ENCODE data around the gene BCL2.

BCL2 gene

DNA sequence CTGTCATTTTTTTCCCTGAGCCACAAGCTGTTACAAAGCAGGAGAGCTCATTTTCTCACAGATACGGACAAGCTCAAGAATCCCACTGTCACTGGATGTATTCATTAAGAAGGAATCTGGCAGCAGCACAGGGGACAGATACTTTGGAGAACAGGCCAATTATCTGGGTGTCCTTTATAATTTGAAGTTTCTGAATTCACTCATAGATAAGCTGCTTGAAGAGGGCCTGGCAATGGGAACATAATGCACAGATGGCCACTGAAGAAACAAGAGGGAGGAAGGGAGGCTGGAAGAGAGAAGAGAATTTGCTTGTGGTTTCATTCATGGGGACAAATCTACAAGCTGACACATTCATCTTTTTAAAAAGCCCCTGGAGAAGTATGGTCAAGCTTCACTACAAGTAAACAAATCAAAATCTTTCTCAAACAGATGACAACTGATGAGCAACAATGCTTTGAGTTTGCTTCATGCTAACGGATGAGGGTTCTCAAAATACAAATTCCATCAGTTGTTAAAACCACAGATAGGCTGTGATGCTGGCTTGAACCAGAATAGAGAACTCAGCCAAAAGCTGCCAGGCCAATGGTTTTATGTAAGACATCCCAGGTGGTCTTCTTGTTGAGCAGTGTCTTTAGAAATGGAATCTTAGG lies 11.9 kb downstream of the BCL2 start:
- DNase-seq, result peak; percentile 47

DNA sequence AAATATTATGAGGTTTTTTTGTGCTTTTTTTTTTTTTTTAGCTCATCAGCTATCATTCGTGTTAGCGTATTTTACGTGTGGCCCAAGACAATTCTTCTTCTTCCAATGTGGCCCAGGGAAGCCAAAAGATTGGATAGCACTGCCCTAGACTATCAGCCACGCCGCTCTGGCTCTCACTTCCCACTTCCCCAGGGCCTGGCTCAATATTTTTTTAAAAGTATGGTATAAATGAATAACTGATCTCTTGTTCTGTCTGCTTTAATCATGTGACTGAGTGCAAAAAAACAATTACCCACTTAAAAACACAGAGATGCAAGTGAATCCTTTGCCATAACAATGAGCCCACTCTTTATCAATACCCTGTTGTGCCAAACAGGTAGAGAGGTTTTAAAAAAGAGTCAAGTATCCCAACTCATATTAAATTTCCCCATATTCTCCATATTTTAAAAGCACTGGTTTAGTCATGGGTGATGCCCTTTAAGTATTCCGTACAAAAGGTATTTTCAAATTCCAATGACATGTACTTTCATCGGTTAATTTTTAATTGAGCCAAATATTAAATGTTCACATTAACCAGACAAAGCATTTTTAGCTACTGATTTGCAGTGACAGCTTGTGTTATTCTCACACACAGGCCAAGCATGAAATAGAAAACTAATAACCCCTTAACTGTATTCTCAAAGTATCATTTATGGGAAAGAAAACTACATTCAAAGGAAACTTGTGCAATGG lies 12.6 kb downstream of the BCL2 start:
- no peak for DNase-seq

DNA sequence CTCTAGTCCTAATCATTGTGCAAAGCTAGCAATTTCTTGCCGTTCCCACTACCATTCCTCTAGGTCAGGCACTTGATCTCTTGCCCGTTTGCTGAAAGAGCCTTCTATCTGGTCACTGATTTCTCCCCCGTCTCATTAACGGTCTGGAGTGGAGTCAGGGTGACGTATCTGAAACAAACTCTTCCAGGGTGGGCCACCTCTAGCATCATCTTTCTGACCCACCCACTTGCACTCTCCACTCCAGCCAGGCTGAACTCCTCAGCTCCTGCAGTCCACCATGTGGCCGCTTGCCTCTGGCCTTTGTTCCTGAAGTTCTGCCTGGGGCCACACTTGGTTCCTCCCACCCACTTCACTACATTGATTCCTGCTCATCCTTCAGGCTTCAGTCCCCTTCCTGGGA lies 13.3 kb downstream of the BCL2 start:
- no peak for DNase-seq

DNA sequence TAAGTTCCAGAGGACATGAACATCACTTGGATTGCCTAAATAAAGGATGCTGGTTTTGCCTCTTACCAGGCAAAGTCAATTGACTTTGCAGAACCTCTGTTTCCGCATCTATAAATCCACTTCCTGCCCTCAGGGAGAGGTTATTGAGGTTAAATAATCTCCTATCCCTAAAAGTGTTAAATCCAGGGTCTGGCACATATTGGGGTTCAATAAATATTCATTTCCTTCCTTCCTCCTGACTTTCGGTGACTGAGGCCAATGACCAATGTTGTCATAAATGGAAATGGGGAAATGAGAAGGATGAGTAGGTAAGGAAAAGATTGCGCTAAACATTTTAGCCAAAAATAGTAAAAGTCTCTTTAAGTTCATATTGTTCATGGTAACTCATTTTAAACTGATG lies 16.0 kb downstream of the BCL2 start:
- DNase-seq, result no peak

DNA sequence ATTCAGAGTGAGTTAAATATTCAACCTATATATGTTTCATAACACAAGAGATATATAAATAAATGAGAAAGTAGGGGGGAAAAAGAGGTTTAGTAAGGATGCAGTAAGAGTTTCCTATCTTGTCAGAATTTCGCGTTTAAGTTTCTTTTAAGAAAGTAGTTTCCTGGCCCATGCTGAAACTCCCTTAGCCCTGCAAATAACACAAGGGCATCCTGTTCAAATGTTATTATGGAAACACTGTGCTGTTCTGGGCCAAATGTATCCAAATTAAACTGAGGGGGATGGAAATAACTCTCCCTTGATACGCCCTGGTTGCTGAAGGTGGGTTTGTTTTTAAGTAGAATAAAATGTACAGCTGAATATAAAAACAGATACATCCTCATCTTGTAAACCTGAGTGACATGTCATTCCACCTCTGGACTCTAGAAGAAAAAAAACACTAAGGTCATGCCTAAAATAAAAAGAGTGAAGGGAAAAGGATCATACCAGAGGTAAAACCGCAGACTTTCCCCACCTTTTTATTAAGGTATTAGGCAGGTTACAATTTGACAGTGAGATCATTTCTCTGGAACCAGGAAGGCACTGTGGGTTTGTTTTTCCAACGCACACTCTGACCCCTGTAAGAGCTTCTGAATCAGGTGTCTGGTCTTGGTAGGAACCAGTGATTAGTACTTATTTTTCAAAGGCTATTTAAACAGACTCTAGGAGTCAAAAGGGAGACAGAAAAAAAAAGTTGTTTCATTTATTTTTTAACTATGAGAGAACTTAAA lies 16.7 kb downstream of the BCL2 start:
- no peak for DNase-seq

DNA sequence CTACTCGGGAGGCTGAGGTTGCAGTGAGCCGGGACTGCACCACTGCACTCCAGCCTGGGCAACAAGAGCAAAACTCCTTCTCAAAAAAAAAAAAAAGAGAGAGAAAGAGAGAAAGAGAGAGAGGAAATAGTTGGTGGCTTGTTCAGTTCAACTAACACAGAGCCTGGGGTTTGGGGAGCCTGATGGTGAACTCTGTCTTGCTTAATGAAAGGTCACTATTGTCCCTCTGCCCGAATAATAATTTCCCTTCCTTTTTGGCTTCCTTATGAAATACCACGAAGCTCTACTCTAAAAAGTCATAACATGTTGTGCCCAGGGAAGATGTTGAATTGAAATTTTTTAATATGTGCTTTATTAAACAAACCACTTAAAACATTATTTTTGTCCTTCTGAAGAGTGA lies 17.3 kb downstream of the BCL2 start:
- DNase-seq, result no peak

DNA sequence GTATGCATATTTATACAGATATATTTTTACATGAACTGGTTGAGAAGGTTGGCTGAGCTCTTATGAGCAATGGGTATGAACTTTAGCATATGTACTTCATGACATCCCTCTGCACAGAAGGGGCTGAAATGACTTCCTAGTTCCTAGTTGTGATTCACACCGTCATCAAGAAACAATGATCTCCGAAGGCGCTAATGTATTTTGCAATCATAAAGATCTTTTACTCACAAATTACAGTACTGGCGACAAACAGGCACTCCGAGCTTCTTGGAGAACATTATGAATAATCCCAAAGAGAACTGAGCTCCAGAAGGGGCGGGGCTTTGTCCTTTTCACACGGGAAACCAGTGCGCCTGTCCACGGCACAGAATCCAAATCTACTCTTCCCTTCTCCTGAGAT lies 18.1 kb downstream of the BCL2 start:
- DNase-seq, result peak; percentile 38

DNA sequence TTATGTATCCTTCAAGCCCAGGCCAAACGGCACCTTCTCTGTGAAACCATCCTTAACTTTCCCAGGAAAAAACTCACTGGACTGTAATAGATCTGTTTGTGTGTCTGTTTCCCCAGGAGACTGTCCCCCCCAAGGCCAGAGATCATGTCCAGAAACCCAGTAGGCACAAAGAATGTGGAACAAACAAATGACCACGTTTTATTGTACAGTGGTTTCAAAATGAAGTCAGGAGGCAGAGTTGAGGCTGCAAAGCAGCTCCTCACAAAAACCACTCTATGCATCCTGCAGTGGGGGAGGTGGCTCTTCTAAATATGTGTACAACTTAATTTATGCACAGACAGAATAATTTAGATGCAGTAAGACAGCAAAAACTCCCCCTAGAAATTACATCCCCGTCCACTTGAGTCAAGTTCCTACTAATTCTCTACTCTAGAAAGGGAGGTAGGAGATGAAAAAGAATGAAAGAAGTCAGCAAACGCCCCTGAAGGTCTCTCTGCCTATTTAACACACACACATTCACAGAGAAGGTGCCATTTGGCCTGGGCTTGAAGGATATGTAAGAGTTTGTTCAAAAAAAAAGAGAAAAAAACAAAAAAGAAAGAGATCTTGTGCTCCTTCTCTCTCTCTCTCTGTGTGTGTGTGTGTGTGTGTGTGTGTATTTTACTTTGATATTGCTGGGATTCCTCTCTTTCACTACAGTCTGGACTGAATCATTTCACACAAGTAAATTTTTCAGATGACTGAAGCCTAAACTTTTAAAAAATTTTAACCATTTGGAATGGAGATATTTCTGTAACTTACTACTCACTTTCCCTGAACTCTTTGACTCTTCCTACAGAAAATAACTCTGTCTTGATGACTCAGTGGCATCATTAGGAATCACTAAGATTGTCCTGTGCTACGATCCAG lies 19.5 kb downstream of the BCL2 start:
- DNase-seq, result peak; percentile 79

DNA sequence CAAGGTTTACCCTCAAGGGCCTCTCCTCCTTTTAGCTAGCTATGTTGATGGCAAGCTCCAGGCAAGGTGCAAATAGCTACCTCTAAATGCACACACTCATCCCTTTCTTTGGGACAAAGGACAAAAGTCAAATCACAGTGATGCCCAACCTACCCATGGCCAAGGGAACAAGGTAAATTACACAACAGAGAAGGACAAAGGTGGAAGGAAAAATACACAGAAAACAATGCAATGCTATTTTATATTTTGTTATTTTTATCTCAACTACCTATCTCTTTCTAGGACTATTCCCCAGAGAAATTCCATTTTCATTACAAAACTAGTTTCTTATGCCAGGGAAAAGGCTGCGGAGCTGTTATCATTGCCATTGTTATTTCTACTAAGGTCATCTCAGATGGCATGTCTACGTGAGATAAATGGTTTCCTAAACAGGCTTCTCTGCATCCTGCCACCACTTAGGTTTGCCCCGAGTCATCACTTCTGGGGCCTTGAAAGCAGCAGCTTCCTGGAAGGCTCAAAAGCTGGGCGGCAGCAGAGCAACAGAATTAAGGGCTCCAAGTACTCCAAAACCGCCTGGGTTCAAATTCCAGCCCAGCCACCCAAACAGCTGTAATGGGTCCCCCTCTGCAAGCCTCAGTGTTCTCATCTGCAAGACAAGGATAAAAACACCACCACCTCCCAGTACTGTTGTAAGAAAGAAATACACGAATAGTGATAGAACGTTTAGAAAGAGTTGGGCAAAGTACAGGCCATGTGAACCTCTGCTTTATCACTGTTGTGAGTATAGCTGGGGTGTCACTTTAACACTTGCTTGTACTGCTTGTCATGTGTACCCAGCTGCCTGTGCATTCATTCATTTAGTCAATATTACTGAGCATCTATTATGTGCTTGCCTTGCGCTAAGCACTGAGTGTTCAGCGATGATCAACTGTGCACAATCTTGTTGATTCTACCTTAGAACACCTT lies 20.9 kb downstream of the BCL2 start:
- DNase-seq, result peak; percentile 35

DNA sequence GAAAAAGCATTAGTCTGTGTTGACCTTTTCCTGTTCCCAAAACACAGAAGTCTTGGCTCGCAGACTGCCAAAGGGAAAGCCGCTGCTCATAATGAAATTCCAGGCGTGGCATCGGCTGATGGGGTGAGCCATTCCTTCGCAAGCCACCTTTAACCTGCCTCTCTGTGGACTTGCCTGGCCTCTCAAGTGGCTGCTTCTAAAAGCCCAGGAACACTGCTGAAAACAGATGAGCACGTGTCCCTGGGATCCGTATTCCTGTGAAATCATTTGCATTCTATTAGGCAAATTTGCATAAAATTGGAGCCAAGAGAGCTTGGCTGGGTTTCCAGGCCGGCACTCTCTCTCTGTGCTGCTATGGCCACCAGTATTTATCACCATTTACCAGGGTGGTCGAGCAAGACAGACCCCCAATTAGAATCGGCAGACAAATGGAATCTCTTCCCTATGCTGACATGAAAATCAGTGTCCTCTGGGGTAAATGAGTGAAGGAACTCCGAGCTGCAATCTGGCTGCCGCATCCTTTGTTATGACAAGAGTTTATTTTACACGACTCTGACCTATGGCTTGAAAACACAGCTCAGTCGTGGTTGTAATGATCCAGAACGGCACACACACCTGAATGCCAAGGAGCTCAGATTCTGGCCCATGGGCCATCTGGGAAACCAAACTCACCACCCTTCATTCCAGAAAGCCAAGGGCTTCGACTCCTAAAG lies 21.7 kb downstream of the BCL2 start:
- no peak for DNase-seq

DNA sequence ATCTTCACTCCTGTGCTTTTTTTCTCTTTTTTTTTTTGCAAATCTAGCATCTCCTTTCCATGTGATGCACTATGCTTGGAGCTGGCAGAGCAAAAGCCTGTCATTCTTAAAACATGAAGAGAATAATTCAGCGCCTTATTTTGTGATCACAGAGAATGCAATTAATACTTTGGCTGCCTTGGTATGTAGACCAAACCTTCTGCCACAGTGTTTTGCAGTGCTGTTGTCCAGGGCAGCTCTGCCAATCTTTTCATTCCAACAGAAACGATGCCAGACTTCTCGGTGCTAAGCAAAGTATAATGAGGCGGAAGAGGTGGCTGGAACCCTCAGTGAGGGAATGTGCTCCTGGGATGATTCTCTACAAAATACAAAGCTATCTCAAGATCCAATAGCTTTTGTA lies 25.6 kb downstream of the BCL2 start:
- DNase-seq, result no peak

DNA sequence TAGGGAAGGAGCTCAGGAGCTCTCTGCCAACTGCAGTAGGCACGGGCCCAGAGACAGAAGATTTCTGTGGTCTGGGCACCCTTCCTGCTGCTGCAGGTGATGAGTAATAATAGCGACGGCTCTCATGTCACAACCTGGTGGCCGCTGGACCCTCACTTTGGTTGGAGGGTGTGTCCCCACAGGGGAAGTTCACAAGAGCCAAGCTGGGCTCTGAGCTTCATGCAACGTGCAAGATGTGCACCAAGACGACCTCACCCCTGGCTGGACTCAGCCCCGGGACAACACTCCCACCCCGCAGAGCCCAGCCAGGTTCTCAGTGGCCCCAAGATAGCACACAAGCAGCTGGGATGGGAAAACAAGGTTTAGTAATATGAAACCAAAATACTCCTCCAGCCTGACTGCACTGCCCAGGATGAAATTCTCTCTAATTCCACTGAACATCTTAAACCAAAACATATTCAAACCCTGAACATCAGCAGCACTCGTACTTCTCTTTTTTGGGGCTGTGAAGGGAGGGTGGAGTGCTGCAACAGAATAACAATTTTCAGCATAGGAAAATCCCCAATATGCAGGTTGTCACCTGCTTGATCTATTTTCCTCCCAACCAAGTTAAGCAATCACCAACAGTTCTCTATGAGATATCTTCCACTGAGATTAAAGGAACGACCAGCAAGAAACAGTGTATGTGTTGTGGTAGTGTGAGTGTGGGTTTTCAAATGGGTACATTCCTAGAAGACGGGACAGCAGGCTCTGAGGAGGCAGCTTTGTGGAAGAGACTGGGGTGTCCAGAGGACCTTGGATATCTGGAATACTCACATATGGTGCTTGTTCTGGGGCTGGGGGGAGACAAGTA lies 26.5 kb downstream of the BCL2 start:
- DNase-seq, result no peak

DNA sequence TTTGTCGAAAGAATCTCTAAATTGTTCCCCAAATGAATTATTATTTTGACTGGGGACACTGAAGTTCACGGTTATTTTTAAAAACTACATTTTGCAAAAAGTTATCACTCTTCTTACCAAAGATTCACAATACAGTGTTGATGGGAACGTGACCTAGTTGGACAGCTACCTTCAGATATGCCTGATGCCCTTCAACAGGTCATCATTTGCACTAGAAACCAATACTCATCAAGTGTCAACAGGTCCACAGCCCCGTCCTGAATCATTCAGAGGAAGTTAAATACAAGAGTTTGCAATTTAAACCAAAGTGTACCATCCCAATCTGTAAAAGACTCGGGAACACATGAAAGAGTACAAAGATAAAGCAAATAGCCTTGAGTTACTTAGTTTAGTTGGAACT lies 28.3 kb downstream of the BCL2 start:
- no peak for DNase-seq

DNA sequence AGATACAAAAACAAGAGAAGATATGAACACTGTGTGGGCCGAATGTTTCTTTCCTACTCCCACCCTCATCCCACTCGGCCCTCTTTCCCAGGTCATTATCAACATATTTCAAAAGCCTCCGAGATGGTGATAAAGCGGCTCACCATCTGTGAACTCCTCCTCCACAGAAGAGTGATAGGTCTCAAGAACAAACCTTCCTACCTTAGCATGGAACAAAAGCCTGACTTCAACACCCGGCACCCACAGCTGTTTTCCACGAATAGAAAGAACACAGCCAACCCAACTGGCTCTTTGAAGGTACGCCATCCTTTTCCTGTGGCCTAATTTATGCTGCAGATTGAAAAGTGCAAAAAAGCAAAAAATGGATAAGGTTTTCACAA lies 28.8 kb downstream of the BCL2 start:
- no peak for DNase-seq

DNA sequence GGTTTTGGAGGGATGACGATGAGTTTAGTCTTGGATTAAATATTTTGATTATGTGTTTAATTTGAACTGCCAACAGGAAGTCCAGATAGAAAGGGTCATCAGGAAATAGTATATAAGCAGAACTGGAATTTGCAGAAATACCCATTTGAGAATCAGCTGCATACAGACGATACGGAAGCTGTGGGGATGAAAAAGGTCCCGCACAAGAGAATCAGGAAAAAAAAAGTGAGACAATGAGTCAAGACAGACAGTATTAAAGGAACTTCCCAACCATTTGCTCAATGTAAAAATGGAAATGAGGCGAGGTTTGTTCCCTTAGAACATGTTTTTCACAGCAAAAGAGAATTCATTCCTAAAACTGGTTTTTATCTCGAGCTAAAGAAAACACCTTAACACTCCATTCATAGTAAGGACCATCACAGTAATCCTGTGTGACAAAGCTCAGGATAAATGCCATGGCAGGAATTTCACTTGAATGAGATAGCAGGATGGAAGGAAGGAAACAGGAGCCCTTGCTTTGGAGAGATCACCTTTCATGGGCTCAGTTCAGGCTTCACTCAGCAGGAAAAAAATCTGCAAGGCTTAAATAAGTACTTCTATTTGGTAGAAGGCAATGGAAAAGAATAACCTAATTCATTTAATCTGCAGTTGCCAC lies 29.3 kb downstream of the BCL2 start:
- no peak for DNase-seq

DNA sequence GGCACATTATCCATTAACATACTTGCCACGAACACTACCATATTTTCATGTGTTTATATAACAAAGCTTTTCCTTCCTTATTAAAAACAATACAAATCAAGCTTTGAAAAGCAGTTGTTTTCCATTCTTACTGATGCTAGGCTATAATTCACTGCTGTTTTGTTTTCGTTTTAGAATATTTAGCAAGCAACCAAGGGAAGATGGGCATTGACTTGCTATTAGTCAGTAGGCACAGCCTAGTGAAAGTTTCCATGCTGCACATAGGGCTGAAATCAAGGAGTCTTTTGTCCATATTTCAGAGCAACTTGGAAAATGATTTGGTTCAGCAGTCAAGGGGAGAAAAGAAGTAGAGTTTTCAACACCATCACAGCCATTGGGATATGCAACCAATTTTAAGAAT lies 31.3 kb downstream of the BCL2 start:
- no peak for DNase-seq

DNA sequence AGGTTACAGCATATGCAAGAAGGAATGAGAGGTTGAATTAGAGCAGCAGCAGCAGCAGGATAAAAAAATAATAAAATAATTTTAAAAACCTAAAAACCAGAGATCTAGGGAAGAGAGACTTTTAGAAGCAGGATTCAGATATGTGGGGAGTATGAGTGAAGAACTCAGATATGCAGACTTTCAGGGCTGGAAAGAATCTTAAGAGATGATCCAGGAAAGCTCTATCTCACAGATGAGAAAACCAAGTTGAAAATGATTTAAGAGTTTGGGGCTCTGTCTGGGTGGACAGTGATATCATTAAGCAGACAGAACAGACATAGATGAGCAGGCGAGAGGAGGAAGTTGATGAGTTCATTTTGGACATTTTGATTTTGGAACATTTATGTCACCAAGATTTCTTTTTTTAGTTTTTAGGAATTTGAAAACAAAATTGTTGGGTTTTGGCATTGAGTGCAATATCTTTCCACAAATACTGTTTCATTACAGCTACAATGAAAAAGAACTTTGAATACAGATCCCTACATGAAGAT lies 31.8 kb downstream of the BCL2 start:
- no peak for DNase-seq

DNA sequence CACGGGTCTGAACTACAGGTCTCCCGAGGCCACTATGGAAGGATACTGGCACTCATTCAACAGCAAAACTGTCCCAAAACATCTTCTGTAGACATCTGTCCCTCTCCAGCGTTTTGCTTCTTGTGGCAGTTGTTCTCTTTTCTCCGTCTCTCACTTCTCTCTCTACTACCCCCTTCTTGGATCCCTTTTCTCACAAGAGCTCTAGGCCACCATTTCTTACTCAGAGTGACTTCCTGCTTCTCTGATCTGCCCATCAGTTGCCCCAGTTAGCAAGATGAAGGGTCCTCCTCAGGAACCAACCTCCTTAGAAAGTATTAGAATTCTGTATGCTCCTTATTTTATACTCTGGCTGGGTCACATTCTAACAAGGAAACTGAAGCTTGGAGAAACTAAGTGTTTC lies 32.6 kb downstream of the BCL2 start:
- no peak for DNase-seq

All from fibroblast of skin of right biceps (primary cell).